OCI-LY7 (cell line): ENCODE data around the gene STX11.

Source experiments
- EZH2phosphoT487 ChIP-seq: fragments of 200-600 bp; sonication (generic); IDR thresholded peaks from 2 replicates; pipeline ENCODE4 v1.6.1; 2018; ENCODE audit warnings: low read depth, borderline replicate concordance, mild to moderate bottlenecking, mixed run types, antibody characterized with exemption, low read length, moderate library complexity, mixed read lengths
- TF ChIP-seq, protein P1 (sequence below): fragments of 200-600 bp; sonication (generic); conservative IDR thresholded peaks from 2 replicates; pipeline ENCODE4 v1.5.1; 2014; ENCODE audit warnings: mild to moderate bottlenecking, antibody characterized with exemption, low read length, moderate library complexity, mixed read lengths

DNA sequence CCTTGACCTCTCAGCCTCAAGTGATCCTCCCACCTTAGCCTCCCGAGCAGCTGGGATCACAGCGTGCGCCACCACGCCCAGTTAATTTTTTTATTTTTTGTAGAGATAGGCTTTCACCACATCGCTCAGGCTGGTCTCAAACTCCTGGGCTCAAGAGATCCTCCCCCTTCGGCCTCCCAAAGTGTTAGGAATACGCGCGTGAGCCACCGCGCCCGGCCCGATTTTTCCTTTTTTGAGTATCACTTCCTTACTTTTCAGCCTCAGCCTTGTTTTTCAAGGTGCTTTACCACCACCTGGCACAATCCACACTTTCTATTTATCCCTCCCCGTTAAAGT is 791 bp upstream of the STX11 start:
- TF ChIP-seq, protein P1, sequence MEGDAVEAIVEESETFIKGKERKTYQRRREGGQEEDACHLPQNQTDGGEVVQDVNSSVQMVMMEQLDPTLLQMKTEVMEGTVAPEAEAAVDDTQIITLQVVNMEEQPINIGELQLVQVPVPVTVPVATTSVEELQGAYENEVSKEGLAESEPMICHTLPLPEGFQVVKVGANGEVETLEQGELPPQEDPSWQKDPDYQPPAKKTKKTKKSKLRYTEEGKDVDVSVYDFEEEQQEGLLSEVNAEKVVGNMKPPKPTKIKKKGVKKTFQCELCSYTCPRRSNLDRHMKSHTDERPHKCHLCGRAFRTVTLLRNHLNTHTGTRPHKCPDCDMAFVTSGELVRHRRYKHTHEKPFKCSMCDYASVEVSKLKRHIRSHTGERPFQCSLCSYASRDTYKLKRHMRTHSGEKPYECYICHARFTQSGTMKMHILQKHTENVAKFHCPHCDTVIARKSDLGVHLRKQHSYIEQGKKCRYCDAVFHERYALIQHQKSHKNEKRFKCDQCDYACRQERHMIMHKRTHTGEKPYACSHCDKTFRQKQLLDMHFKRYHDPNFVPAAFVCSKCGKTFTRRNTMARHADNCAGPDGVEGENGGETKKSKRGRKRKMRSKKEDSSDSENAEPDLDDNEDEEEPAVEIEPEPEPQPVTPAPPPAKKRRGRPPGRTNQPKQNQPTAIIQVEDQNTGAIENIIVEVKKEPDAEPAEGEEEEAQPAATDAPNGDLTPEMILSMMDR, result no peak
- no peak for TF ChIP-seq EZH2phosphoT487
